ENCODE results near the gene SYNGR1.
"Not testable (repeated sequence)": the region's sequence is repeated elsewhere in the genome, so short reads cannot be mapped to it uniquely, and the experiment has no call there.

Gene SYNGR1

DNA sequence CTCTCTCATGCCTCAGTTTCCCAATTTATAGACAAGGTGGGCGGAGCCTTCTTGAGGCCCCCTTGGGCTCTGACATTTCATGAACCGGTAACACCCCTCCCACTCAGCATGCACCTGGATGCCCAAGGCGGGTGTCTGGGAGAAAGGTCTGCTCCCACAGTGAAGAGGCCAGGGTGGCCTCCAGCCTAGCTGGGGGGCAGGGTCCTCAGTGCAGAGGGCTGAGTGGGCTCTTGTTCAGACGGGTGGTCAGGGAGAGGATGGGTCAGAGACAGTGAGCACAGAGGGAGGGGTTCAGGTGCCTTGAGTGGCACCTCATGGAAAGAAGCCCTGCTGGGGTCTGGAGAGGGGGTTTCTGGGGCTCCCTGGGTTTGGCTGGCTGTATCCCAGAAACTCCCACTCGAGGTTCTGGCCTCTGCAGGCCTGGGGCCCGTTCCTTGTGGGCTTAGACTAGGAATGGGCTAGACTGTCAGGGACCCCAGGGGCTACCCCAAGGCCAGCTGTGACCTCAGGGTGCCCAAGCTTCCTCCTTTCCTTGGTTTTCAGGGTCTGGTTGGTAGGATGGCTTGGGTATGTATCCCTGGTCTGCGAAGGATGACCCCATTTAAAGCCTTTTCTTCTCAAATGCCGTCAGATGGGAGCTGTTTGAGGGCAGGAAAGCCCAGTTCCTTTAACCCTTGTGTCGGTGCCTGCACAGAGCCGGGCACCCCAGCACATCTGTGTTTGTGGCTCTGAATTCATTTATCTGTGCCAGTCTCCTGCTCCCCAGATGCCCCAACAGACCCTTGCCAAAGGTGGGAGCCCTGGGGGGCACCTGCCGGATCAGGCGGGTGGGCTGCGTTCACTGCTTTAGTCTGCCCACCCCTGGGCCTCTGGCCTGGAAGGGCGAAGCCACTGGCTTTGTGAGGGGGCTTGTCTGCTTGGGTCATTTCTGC is 1.2 kb downstream of the SYNGR1 start:
- DNase-seq (ENCODE audit: low read depth in 2 of 2), result no peak

DNA sequence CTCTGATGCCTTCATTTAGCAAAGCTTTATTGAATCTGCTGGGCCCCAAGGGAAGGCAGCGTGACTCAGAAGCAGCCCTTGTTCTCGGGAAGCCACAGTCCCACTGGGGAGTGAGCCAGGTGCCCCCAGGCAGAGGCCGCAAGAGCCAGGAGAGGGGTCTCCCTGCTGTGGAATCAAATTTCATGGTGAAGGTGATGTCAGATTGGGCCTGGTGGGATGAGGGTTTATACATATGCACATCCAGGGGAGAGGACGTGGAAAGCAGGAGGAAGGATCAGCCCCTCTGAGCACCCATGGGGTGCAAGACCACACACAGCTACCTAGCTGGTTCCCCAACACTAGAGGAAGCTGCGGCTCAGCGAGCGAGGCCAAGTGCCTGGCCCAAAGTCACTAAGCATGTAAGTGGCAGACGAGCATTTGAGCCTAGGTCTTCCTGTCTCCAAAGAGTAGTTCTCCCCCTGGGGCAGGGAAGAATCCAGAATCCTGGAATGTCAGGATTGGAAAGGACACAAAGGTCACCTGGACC is 2.0 kb downstream of the SYNGR1 start:
- DNase-seq (ENCODE audit: low read depth in 2 of 2), result no peak

- no peak for DNase-seq (ENCODE audit: low read depth in 2 of 2)
Observed at GRCh38 chr22:39352306-39352891, 2.6 kb downstream of the SYNGR1 start.

GRCh38 chr22:39353346-39353745 is 3.6 kb downstream of the SYNGR1 start:
- no peak for DNase-seq (ENCODE audit: low read depth in 2 of 2)

DNA sequence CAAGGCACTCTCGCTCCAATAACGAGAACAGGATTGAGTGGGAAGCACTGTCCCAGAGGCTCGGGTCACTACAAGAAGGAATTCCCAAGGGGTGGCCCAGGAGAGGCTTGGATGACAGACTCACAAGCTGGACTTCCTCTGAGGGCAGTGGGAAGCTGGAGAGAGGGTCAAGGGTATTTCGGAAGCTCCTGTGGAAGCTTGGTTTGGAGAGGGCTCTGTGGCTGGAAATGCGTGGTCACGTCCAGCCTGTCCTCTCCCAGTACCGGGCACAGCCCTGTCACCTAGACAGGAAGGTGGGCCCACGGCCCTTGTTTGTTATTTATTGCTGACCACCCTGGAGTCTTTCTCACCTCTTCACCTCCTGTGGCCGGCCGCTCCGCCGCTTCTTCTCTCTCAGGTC is 5.3 kb downstream of the SYNGR1 start:
- DNase-seq (ENCODE audit: low read depth in 2 of 2), result no peak

- not testable (repeated sequence) for DNase-seq (ENCODE audit: low read depth in 2 of 2)
Observed at GRCh38 chr22:39355805-39356204, 6.0 kb downstream of the SYNGR1 start.

GRCh38 chr22:39356464-39356863 is 6.7 kb downstream of the SYNGR1 start:
- DNase-seq (ENCODE audit: low read depth in 2 of 2), result no peak

DNA sequence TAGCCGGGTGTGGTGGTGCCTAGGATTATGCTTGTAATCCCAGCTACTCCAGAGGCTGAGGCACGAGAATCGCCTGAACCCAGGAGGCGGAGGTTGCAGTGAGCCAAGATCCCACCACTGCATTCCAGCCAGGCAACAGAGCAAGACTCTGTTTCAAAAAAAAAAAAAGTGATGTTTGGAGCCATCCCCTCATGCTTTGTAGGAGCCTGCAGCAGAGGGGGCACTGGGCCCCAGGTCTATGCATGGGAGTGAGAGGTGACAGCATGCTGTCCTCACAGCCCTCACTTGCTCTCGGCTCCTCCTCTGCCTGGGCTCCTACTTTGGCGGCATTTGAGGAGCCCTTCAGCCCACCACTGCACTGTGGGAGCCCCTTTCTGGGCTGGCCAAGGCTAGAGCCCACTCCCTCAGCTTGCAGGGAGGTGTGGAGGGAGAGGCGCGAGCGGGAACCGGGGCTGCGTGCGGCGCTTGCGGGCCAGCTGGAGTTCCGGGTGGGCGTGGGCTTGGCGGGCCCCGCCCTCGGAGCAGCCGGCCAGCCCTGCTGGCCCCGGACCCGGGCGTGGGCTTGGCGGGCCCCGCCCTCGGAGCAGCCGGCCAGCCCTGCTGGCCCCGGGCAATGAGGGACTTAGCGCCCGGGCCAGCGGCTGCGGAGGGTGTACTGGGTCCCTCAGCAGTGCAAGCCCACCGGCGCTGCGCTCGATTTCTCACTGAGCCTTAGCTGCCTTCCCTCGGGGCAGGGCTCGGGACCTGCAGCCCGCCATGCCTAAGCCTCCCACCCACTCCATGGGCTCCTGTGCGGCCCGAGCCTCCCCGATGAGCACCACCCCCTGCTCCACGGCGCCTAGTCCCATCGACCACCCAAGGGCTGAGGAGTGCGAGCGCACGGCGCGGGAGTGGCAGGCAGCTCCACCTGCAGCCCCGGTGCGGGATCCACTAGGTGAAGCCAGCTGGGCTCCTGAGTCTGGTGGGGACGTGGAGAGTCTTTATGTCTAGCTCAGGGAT is 7.6 kb downstream of the SYNGR1 start:
- DNase-seq (ENCODE audit: low read depth in 2 of 2), result not testable (repeated sequence)

- DNase-seq (ENCODE audit: low read depth in 2 of 2), result not testable (repeated sequence)
Observed at GRCh38 chr22:39358197-39358596, 8.4 kb downstream of the SYNGR1 start.

GRCh38 chr22:39359659-39360195 is 9.9 kb downstream of the SYNGR1 start:
- no peak for DNase-seq (ENCODE audit: low read depth in 2 of 2)

- no peak for DNase-seq (ENCODE audit: low read depth in 2 of 2)
Observed at GRCh38 chr22:39360242-39360641, 10.5 kb downstream of the SYNGR1 start.

GRCh38 chr22:39360674-39361413 is 11.1 kb downstream of the SYNGR1 start:
- DNase-seq (ENCODE audit: low read depth in 2 of 2), result no peak

DNA sequence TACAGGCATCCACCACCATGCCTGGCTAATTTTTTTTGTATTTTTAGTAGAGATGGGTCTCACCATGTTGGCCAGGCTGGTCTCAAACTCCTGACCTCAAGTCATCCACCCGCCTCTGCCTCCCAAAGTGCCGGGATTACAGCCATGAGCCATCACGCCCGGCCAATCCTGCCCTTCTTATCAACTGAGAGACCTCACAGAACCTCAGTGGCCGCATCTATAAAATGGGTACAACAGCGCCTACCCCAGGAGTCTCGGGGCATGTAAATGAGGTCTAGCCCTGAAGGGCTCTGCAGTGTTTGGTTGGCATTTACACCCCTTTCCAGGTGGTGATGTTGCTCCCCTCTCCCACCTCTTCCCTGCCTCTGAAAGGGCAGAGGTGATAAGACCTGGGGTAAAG is 11.7 kb downstream of the SYNGR1 start:
- no peak for DNase-seq (ENCODE audit: low read depth in 2 of 2)

- DNase-seq (ENCODE audit: low read depth in 2 of 2), result no peak
Observed at GRCh38 chr22:39362271-39362670, 12.5 kb downstream of the SYNGR1 start.

DNA sequence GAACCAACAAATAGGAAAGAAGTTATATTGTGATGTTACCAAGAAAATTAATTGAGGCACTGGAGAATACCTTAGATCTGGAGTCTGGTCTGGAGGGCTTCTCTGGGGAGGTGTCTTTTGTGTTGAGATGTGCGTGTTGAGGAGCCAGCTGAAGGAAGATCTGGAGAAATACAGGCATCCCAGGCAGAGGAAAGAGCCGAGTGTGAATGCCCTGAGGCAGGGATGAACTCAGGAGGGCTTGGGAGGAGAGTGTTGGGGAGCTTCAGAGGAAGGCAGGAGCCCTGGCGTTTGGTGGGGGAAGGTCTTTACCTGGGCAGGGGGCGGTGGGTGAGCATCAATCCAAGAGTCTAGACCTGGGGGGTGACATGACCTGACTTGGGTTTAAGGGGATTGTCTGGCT is 13.1 kb downstream of the SYNGR1 start:
- no peak for DNase-seq (ENCODE audit: low read depth in 2 of 2)

DNA sequence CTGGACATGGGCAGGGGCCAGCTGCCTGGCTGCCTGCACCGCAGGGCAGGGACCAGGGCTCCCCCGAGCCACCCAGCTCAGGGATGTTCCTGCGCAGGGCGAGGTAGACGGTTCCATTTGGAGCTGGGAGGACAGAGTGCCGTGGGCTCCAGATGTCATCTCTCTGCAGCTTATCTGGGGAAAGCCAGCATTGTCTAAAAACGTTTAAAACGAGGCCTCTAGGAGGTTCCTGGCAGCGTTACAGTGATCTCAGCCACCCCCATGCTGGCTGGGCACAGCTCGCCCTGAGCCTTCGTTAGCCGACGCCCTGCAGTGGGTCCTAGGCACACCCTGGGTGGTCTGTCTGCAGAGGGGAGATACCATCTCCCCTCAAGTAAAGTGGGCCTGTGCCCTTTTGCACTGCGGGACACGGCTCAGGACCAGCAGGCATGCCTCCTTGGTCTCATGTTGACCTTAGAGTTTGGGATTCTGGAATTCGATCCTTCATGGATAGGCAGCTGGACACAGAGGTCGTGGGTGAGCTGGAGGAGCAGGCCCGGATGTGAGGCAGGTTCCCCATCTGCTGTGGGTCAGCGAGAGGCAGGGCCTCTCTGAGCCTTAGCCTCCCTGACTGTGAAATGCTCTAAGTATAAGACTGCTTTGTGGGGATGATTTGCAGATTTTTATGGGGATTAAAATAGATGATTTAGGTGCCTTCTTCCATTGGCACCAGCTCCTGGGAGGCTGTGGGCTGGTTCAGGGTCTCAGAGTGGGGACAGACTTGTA is 14.1 kb downstream of the SYNGR1 start:
- no peak for DNase-seq (ENCODE audit: low read depth in 2 of 2)

GRCh38 chr22:39364714-39365491 is 15.1 kb downstream of the SYNGR1 start:
- no peak for DNase-seq (ENCODE audit: low read depth in 2 of 2)

DNA sequence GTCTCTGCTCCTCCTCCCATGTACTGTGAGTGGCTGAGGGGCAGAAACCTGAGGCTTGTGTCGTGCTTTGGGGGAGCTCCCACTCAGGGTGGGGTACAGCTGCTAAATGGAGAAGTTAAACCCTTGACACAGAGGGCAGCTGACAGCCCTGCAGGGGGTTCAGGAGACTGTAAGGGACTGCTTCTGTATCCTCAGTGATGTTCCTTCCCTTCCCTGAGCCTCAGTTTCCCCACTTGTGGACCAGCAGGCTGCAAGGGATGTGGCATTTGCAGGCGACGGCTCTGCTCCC is 15.6 kb downstream of the SYNGR1 start:
- no peak for DNase-seq (ENCODE audit: low read depth in 2 of 2)

GRCh38 chr22:39367035-39367434 is 17.2 kb downstream of the SYNGR1 start:
- DNase-seq (ENCODE audit: low read depth in 2 of 2), result no peak

All from stimulated activated CD8-positive, alpha-beta memory T cell treated with anti-CD3 and anti-CD28 coated beads, Interleukin-15, amount 100 ng/mL, for 4 hours (primary cell).